Stomach (tissue), 4 donors: ENCODE results near the gene PHETA1.

Experiments used
- CTCF ChIP-seq, 7 experiments: fragments of 450-650 bp in 4 of 7; fragments of 200-600 bp in 3 of 7; sonication (generic) in 3 of 7; IDR thresholded peaks; one replicate each; pipeline ENCODE4 v1.5.1; 2016 to 2019; ENCODE audit warnings: antibody characterized with exemption in 7 of 7, control low read depth in 2 of 7, mild to moderate bottlenecking in 1 of 7
- POLR2AphosphoS5 ChIP-seq, 3 donors: sonication (generic); formaldehyde crosslinking; IDR thresholded peaks; one replicate each; pipeline ENCODE4 v1.6.1; 2016; ENCODE audit warnings: antibody characterized with exemption in 3 of 3

GRCh38 chr12:111368788-111369495, at the start of gene PHETA1:
- TF ChIP-seq POLR2AphosphoS5 (IDR thresholded peaks at IDR 0.05) (peak in 2 of 3 donors; percentile 82 to 84), CTCF (IDR thresholded peaks at IDR 0.05) (peak in 1 of 7 experiments; percentile 25)
